Lung (tissue), 12 donors: ENCODE results near the gene CAPN9. TPM values are rescaled to one million over a fixed set of nuclear protein-coding genes. Genes with fewer than 3 reads are reported as not detected.

Experiments used
- ATAC-seq: fragments of 200-7000 bp; cut with Tn5 transposase; one replicate; pipeline ENCODE4 v1.9.1; 2020; ENCODE audit warnings: moderate number of reproducible peaks; ENCODE audit not compliant: insufficient read depth, low FRiP score
- DNase-seq, 3 donors: peaks; one replicate each; pipeline ENCODE4 v3.0.0-alpha.2; 2013 to 2017
- H3K27ac ChIP-seq, 2 donors: one replicate each; pipeline ENCODE4 v1.5.1; 2013; ENCODE audit warnings: mild to moderate bottlenecking in 2 of 2, moderate library complexity in 2 of 2, control low read depth in 1 of 2, inconsistent platforms in 1 of 2, low read depth in 1 of 2, low read length in 1 of 2
- H3K27me3 ChIP-seq, 3 donors: one replicate each; pipeline ENCODE4 v1.5.1; 2013; ENCODE audit warnings: low read length in 2 of 3; ENCODE audit not compliant: control insufficient read depth in 3 of 3, insufficient read depth in 3 of 3
- H3K36me3 ChIP-seq, 4 donors: one replicate each; pipeline ENCODE4 v1.5.1; 2013; ENCODE audit warnings: low read length in 4 of 4, mild to moderate bottlenecking in 1 of 4, moderate library complexity in 1 of 4; ENCODE audit not compliant: control insufficient read depth in 4 of 4, insufficient read depth in 4 of 4
- H3K4me1 ChIP-seq, 5 donors: one replicate each; pipeline ENCODE4 v1.5.1; 2013; ENCODE audit warnings: low read length in 5 of 5, mild to moderate bottlenecking in 2 of 5, moderate library complexity in 1 of 5; ENCODE audit not compliant: control insufficient read depth in 5 of 5, insufficient read depth in 5 of 5
- H3K4me3 ChIP-seq: one replicate; pipeline ENCODE4 v1.5.1; 2013; ENCODE audit warnings: mild to moderate bottlenecking, control low read depth, moderate library complexity
- H3K9ac ChIP-seq, 2 donors: one replicate each; pipeline ENCODE4 v1.5.1; 2013; ENCODE audit warnings: low read length in 2 of 2, control low read depth in 1 of 2; ENCODE audit not compliant: insufficient read depth in 1 of 2
- H3K9me3 ChIP-seq, 4 donors: one replicate each; pipeline ENCODE4 v1.5.1; 2013; ENCODE audit warnings: low read length in 3 of 4, mild to moderate bottlenecking in 1 of 4, moderate library complexity in 1 of 4; ENCODE audit not compliant: control insufficient read depth in 4 of 4, insufficient read depth in 3 of 4
- WGBS, 2 donors: extraction: QIAGEN DNeasy Blood & Tissue Kit; methylation state at CpG; one replicate each; pipeline ENCODE4 v1.1.7; 2013; 5-methylcytosine and 5-hydroxymethylcytosine counted together
- polyA plus RNA-seq, 2 donors: library from polyadenylated mRNA; stranded (reverse); fragments of 200-250 nt; gene quantifications; one replicate each; pipeline ENCODE4 v1.2.1, GENCODE V29; 2013
- total RNA-seq, 2 donors: library from RNA; depleted of rRNA in 1 of 2; stranded (reverse); fragments of >200 nt in 1 of 2; gene quantifications; one replicate each; pipeline ENCODE4 v1.2.1, GENCODE V29; 2014 to 2021
- TF ChIP-seq, protein P1 (sequence below): IDR thresholded peaks from 2 replicates; pipeline ENCODE4 v1.5.1; 2012; ENCODE audit warnings: mild to moderate bottlenecking; ENCODE audit errors: control extremely low read depth, extremely low read depth
- donor health status: control.
- donor health status: control.
- donor health status: Bipolar disorder and iron deficiency.
- donor health status: healthy.
- donor health status: DM: yes; HTN: yes; CAD: no.

CAPN9 gene
- total and polyA plus RNA-seq, 4 donors: 2.2 to 13.2 (median 7.6) TPM

GRCh38 chr1:230702934-230703678 is 44.1 kb upstream of the CAPN9 start:
- peaks cover 0 to 7% (median 0%) of the 10 kb centered on the region in 5 donors for H3K4me1 ChIP-seq
- 67 to 78% methylated on average over 14 of the region's 14 CpGs for WGBS, 2 donors
- ATAC-seq: no peak
- no peaks in the 10 kb centered on the region for H3K27me3 ChIP-seq
- DNase-seq: peak in 1 of 3 donors; percentile 28
- H3K9ac ChIP-seq: no peak overlapping the region
- no peaks in the 10 kb centered on the region for H3K9me3 ChIP-seq
- H3K36me3 ChIP-seq: peaks cover 0 to 2% (median 0%) of the 10 kb centered on the region in 4 donors
- TF ChIP-seq, protein P1, sequence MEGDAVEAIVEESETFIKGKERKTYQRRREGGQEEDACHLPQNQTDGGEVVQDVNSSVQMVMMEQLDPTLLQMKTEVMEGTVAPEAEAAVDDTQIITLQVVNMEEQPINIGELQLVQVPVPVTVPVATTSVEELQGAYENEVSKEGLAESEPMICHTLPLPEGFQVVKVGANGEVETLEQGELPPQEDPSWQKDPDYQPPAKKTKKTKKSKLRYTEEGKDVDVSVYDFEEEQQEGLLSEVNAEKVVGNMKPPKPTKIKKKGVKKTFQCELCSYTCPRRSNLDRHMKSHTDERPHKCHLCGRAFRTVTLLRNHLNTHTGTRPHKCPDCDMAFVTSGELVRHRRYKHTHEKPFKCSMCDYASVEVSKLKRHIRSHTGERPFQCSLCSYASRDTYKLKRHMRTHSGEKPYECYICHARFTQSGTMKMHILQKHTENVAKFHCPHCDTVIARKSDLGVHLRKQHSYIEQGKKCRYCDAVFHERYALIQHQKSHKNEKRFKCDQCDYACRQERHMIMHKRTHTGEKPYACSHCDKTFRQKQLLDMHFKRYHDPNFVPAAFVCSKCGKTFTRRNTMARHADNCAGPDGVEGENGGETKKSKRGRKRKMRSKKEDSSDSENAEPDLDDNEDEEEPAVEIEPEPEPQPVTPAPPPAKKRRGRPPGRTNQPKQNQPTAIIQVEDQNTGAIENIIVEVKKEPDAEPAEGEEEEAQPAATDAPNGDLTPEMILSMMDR: no peak
- no peak overlapping the region for H3K27ac ChIP-seq
- H3K4me3 ChIP-seq: no peak overlapping the region

- Histone ChIP-seq H3K9ac (no peak overlapping the region), H3K9me3 (no peaks in the 10 kb centered on the region), H3K27ac (no peak overlapping the region), H3K36me3 (peaks cover 0 to 2% (median 0%) of the 10 kb centered on the region in 4 donors), H3K27me3 (no peaks in the 10 kb centered on the region), H3K4me1 (peaks cover 0 to 7% (median 0%) of the 10 kb centered on the region in 5 donors), H3K4me3 (no peak overlapping the region)
- 91 to 96% methylated on average over 8 of the region's 8 CpGs for WGBS, 2 donors
- TF ChIP-seq, protein P1: no peak
- ATAC-seq (no peak), DNase-seq (no peak)
These were observed 43.4 kb upstream of the CAPN9 start for GRCh38 chr1:230703679-230704385.

DNA sequence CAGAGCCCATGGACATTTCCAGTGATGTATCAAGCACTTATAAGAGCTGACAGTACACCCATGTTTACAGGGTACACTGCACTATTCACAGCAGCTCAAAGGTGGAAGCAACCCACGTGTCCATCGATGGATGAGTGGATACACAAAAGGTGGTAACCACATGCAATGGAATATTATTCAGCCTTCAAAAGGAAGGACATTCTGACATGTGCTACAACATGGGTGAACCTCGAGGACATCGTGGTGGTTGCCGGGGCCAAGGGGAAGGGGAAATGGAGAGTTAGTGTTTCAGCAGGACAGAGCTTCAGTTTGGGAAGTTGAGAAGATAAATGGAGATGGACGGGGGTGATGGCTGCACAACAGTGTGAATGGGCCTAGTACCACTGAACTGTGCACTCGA is 42.4 kb upstream of the CAPN9 start:
- H3K9me3 ChIP-seq: no peaks in the 10 kb centered on the region
- peaks cover 0 to 7% (median 0%) of the 10 kb centered on the region in 5 donors for H3K4me1 ChIP-seq
- H3K36me3 ChIP-seq: peaks cover 0 to 2% (median 0%) of the 10 kb centered on the region in 4 donors
- no peaks in the 10 kb centered on the region for H3K27me3 ChIP-seq
- no peak overlapping the region for H3K27ac ChIP-seq
- no peak overlapping the region for H3K9ac ChIP-seq
- no peak for ATAC-seq
- no peak overlapping the region for H3K4me3 ChIP-seq
- 91 to 96% methylated on average over 7 of the region's 7 CpGs for WGBS, 2 donors
- TF ChIP-seq, protein P1: no peak
- DNase-seq: no peak
